ENCODE measurements around the gene DYRK1A.

DYRK1A gene

GRCh38 chr21:37561941-37562919, 195.7 kb downstream of the DYRK1A start:
- H3K36me3 ChIP-seq (ENCODE audit: control insufficient read depth, insufficient read depth, low read length) = no peaks in the 10 kb centered on the region
- no peaks in the 10 kb centered on the region for H3K27me3 ChIP-seq (ENCODE audit: control insufficient read depth, insufficient read depth, low read length)
- no peak overlapping the region for H3K9ac ChIP-seq (ENCODE audit: low read length)
- H3K4me3 ChIP-seq (ENCODE audit: low read length) = no peak overlapping the region
- H3K4me1 ChIP-seq (ENCODE audit: control insufficient read depth, insufficient read depth, low read length) = peaks cover 8% of the 10 kb centered on the region
- H3K27ac ChIP-seq (ENCODE audit: low read depth, low read length) = no peak overlapping the region

DNA sequence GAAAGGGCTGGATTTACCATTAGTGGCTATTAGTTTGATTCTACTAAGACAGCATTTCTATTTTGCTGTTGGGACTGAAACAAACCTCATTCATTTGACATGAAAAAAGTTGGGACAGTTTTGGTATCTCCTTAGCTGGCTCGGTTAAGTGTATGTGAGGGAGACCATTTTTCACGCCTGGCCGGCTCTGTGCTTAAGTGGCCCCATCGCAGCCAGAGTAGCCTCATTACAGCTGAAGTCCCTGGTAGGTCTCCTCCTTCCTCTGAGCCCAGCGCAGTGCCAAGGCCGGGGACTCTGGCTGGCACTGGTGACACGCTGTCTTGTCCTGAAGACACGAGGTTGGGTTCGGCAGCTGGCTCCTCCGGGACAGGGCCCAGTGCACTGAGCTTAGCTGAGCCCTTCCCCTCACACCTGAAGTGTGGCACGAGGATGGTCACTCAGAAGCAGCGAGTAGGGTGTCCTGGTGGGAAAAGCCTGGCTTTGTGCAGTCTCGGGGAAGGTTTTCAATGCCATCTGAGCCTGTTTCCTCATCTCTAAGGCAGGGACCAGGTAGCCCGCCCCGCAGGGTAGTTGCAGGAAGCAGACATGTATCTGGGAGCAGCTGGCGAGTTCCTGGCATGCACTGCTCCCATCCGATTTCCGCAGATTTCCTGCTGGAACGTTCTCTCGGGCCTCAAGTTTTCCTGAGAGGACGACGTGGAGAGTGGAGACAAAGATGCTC, 196.5 kb downstream of the DYRK1A start:
- no peaks in the 10 kb centered on the region for H3K27me3 ChIP-seq (ENCODE audit: control insufficient read depth, insufficient read depth, low read length)
- peak overlapping the region; percentile 4 for H3K9ac ChIP-seq (ENCODE audit: low read length)
- peaks cover 8% of the 10 kb centered on the region for H3K4me1 ChIP-seq (ENCODE audit: control insufficient read depth, insufficient read depth, low read length)
- peak overlapping the region; percentile 91 for H3K4me3 ChIP-seq (ENCODE audit: low read length)
- H3K27ac ChIP-seq (ENCODE audit: low read depth, low read length) = peak overlapping the region; percentile 77
- H3K36me3 ChIP-seq (ENCODE audit: control insufficient read depth, insufficient read depth, low read length) = no peaks in the 10 kb centered on the region

DNA sequence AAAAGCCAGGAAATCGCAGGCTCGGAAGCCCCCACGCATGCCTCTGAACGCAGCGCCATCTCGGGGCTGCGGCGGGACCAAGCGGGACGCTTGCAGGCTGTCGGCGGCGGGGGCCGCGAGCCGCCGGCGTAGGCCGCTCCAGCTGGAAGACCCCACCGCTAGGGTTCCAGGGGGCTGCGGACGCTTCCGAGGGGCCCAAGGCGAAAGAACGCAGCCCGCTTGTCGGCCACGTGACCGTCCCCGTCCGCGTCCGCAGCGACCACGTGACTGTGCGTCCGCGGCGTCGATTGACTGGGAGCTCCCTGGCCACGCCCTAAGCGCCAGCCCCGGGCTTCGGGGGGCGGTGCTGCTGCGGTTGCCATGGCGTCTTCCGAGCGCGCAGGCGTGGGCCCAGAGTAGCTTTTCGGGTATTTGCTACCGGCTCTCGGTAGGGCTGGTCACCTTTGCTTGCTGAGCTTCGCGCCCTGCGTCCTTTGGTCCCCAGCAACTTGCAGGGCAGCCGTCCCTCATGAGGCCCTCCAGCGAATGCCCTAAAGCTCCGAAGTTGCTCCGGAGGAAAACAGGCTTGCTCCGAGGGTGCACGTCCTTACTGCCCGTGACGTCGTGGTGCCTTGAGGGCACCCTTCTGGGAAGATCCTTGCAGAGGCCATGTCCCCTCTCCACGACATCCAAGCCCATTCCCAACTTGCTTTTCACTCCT, 197.2 kb downstream of the DYRK1A start:
- peaks cover 8% of the 10 kb centered on the region for H3K4me1 ChIP-seq (ENCODE audit: control insufficient read depth, insufficient read depth, low read length)
- H3K27me3 ChIP-seq (ENCODE audit: control insufficient read depth, insufficient read depth, low read length) = no peaks in the 10 kb centered on the region
- H3K4me3 ChIP-seq (ENCODE audit: low read length) = peak overlapping the region; percentile 91
- H3K9ac ChIP-seq (ENCODE audit: low read length) = peak overlapping the region; percentile 4
- no peaks in the 10 kb centered on the region for H3K36me3 ChIP-seq (ENCODE audit: control insufficient read depth, insufficient read depth, low read length)
- peak overlapping the region; percentile 77 for H3K27ac ChIP-seq (ENCODE audit: low read depth, low read length)

DNA sequence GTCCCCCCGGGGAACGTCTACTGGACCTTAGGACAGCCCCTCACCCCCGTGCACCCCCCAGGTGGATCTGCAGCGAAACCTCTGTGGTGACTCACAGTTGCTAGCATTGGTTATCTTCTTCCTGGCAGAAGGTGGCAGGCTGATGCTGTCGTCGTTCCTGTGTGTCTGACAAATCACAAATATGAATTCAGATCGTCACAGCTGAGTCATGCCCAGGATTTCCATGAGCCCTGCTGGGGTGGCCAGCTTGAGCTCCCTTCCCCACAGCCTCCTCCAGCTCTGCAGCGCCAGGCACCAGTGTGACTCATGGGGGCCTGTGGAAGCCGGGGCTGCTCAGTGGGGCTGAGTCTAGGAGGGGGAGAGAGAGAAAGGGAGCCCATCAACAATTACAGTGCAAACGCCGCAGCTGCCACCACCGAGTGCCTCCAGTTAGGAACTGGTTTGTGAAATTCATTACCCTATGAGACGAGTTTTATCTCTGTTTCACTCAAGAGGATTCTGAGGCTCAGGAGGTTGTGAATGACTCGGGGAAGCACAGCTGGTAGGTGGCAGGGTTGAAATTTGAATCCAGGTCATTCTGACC, 197.9 kb downstream of the DYRK1A start:
- Histone ChIP-seq H3K27ac (ENCODE audit: low read depth, low read length) (peak overlapping the region; percentile 77), H3K4me3 (ENCODE audit: low read length) (peak overlapping the region; percentile 91), H3K4me1 (ENCODE audit: control insufficient read depth, insufficient read depth, low read length) (peaks cover 8% of the 10 kb centered on the region), H3K9ac (ENCODE audit: low read length) (no peak overlapping the region), H3K27me3 (ENCODE audit: control insufficient read depth, insufficient read depth, low read length) (no peaks in the 10 kb centered on the region), H3K36me3 (ENCODE audit: control insufficient read depth, insufficient read depth, low read length) (no peaks in the 10 kb centered on the region)

- peak overlapping the region; percentile 91 for H3K4me3 ChIP-seq (ENCODE audit: low read length)
- H3K36me3 ChIP-seq (ENCODE audit: control insufficient read depth, insufficient read depth, low read length) = no peaks in the 10 kb centered on the region
- no peaks in the 10 kb centered on the region for H3K27me3 ChIP-seq (ENCODE audit: control insufficient read depth, insufficient read depth, low read length)
- peak overlapping the region; percentile 77 for H3K27ac ChIP-seq (ENCODE audit: low read depth, low read length)
- H3K9ac ChIP-seq (ENCODE audit: low read length) = no peak overlapping the region
- peaks cover 8% of the 10 kb centered on the region for H3K4me1 ChIP-seq (ENCODE audit: control insufficient read depth, insufficient read depth, low read length)
Measured at GRCh38 chr21:37564924-37565529, 198.5 kb downstream of the DYRK1A start.

GRCh38 chr21:37565530-37566223, 199.1 kb downstream of the DYRK1A start:
- H3K27me3 ChIP-seq (ENCODE audit: control insufficient read depth, insufficient read depth, low read length) = no peaks in the 10 kb centered on the region
- peaks cover 8% of the 10 kb centered on the region for H3K4me1 ChIP-seq (ENCODE audit: control insufficient read depth, insufficient read depth, low read length)
- no peak overlapping the region for H3K27ac ChIP-seq (ENCODE audit: low read depth, low read length)
- no peak overlapping the region for H3K9ac ChIP-seq (ENCODE audit: low read length)
- H3K36me3 ChIP-seq (ENCODE audit: control insufficient read depth, insufficient read depth, low read length) = no peaks in the 10 kb centered on the region
- H3K4me3 ChIP-seq (ENCODE audit: low read length) = no peak overlapping the region

GRCh38 chr21:37566790-37567615, 200.4 kb downstream of the DYRK1A start:
- Histone ChIP-seq H3K9ac (ENCODE audit: low read length) (no peak overlapping the region), H3K36me3 (ENCODE audit: control insufficient read depth, insufficient read depth, low read length) (no peaks in the 10 kb centered on the region), H3K4me3 (ENCODE audit: low read length) (no peak overlapping the region), H3K4me1 (ENCODE audit: control insufficient read depth, insufficient read depth, low read length) (peaks cover 8% of the 10 kb centered on the region), H3K27ac (ENCODE audit: low read depth, low read length) (no peak overlapping the region), H3K27me3 (ENCODE audit: control insufficient read depth, insufficient read depth, low read length) (no peaks in the 10 kb centered on the region)

DNA sequence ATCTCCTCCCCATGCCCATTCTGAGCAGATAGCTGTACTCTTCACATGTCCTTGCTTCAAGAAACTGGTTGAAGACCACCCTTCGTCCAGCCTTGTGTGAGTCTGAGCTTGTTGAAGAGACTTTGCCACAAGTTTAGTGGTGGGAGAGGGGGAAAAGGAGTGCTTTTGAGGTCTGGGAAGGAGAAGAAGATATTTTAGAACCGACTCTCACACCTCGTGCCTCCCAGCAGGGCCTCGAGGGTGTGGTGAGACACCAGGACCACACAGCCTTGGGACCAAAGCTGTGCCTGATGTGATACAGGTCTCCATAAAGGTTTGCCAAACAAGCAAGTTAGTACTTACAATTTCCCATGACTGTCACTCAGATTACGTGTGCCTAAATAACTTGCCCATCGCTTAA, 201.8 kb downstream of the DYRK1A start:
- H3K27ac ChIP-seq (ENCODE audit: low read depth, low read length) = no peak overlapping the region
- no peak overlapping the region for H3K9ac ChIP-seq (ENCODE audit: low read length)
- no peaks in the 10 kb centered on the region for H3K27me3 ChIP-seq (ENCODE audit: control insufficient read depth, insufficient read depth, low read length)
- no peak overlapping the region for H3K4me3 ChIP-seq (ENCODE audit: low read length)
- H3K4me1 ChIP-seq (ENCODE audit: control insufficient read depth, insufficient read depth, low read length) = peaks cover 8% of the 10 kb centered on the region
- no peaks in the 10 kb centered on the region for H3K36me3 ChIP-seq (ENCODE audit: control insufficient read depth, insufficient read depth, low read length)

DNA sequence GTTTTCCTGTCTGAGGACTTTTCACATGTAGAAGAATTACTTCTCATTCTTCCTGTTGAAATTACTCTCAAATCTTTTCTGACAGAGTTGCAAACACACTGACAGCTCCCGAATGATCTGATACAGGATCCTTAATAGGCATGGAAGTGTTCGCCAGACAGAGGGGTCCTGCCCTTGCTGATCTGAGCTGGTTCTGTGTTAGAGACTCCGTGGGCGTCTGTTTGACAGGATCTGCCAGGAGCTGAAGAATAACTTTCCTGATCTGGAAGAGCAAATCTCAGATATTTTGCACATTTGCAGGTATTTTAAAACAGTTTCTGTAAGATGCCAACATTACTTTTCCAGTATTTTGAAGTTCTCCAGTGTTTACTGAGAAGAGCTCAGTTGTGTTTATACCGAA, 202.3 kb downstream of the DYRK1A start:
- Histone ChIP-seq H3K36me3 (ENCODE audit: control insufficient read depth, insufficient read depth, low read length) (no peaks in the 10 kb centered on the region), H3K4me3 (ENCODE audit: low read length) (no peak overlapping the region), H3K4me1 (ENCODE audit: control insufficient read depth, insufficient read depth, low read length) (peaks cover 8% of the 10 kb centered on the region), H3K9ac (ENCODE audit: low read length) (no peak overlapping the region), H3K27ac (ENCODE audit: low read depth, low read length) (no peak overlapping the region), H3K27me3 (ENCODE audit: control insufficient read depth, insufficient read depth, low read length) (no peaks in the 10 kb centered on the region)

DNA sequence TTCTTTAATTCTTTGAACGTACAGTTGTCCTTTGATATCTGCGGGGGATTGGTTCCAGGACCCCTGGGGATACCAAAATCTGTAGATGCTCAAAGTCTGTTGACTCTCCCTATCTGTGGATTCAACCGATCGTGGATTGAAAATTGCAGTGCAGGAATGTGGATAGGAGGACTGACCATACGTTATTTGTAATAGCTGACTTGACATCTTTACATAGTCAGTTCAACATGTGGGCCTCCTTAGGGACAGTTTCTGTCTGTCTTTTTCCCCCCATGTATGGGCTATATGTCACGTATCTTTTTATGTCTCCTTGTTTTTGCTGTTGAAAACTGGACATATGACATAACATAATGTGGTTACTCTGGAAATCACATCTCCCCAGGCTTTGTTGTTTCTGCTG, 204.9 kb downstream of the DYRK1A start:
- Histone ChIP-seq H3K27ac (ENCODE audit: low read depth, low read length) (no peak overlapping the region), H3K27me3 (ENCODE audit: control insufficient read depth, insufficient read depth, low read length) (peaks cover 3% of the 10 kb centered on the region), H3K4me1 (ENCODE audit: control insufficient read depth, insufficient read depth, low read length) (no peaks in the 10 kb centered on the region), H3K36me3 (ENCODE audit: control insufficient read depth, insufficient read depth, low read length) (no peaks in the 10 kb centered on the region), H3K9ac (ENCODE audit: low read length) (no peak overlapping the region), H3K4me3 (ENCODE audit: low read length) (no peak overlapping the region)

- Histone ChIP-seq H3K4me3 (ENCODE audit: low read length) (no peak overlapping the region), H3K4me1 (ENCODE audit: control insufficient read depth, insufficient read depth, low read length) (no peaks in the 10 kb centered on the region), H3K9ac (ENCODE audit: low read length) (no peak overlapping the region), H3K27ac (ENCODE audit: low read depth, low read length) (no peak overlapping the region), H3K36me3 (ENCODE audit: control insufficient read depth, insufficient read depth, low read length) (no peaks in the 10 kb centered on the region), H3K27me3 (ENCODE audit: control insufficient read depth, insufficient read depth, low read length) (peaks cover 3% of the 10 kb centered on the region)
Measured at GRCh38 chr21:37574316-37574715, 207.7 kb downstream of the DYRK1A start.
